Subcutaneous abdominal adipose tissue (tissue), 5 donors: ENCODE results near the gene CCNF.
A peak's percentile ranks its signal among the peaks of the same experiment; 100 is the strongest.

ENCODE experiments used
- H3K27ac ChIP-seq: one replicate; pipeline ENCODE4 v1.7.0; 2013; ENCODE audit warnings: low read depth, mild to moderate bottlenecking, inconsistent platforms, low read length, moderate library complexity
- H3K27me3 ChIP-seq, 5 donors: one replicate each; pipeline ENCODE4 v1.7.0; 2013; ENCODE audit warnings: low read length in 5 of 5, inconsistent platforms in 1 of 5; ENCODE audit not compliant: control insufficient read depth in 5 of 5, insufficient read depth in 4 of 5
- H3K36me3 ChIP-seq, 5 donors: one replicate each; pipeline ENCODE4 v1.7.0; 2013; ENCODE audit warnings: low read length in 5 of 5; ENCODE audit not compliant: control insufficient read depth in 5 of 5, insufficient read depth in 5 of 5
- H3K4me1 ChIP-seq, 5 donors: one replicate each; pipeline ENCODE4 v1.7.0; 2013; ENCODE audit warnings: low read length in 5 of 5, mild to moderate bottlenecking in 3 of 5, moderate library complexity in 1 of 5; ENCODE audit not compliant: control insufficient read depth in 5 of 5, insufficient read depth in 5 of 5
- H3K4me3 ChIP-seq, 5 donors: one replicate each; pipeline ENCODE4 v1.7.0; 2013; ENCODE audit warnings: low read length in 5 of 5, low read depth in 1 of 5
- H3K9ac ChIP-seq, 5 donors: one replicate each; pipeline ENCODE4 v1.7.0; 2013; ENCODE audit warnings: low read length in 5 of 5, mild to moderate bottlenecking in 4 of 5, moderate library complexity in 3 of 5
- H3K9me3 ChIP-seq, 5 donors: one replicate each; pipeline ENCODE4 v1.7.0; 2013; ENCODE audit warnings: low read length in 5 of 5; ENCODE audit not compliant: control insufficient read depth in 5 of 5
- donor health status: healthy.
- donor health status: healthy.
- donor health status: healthy.
- donor health status: healthy.
- donor health status: healthy.

The CCNF gene

DNA sequence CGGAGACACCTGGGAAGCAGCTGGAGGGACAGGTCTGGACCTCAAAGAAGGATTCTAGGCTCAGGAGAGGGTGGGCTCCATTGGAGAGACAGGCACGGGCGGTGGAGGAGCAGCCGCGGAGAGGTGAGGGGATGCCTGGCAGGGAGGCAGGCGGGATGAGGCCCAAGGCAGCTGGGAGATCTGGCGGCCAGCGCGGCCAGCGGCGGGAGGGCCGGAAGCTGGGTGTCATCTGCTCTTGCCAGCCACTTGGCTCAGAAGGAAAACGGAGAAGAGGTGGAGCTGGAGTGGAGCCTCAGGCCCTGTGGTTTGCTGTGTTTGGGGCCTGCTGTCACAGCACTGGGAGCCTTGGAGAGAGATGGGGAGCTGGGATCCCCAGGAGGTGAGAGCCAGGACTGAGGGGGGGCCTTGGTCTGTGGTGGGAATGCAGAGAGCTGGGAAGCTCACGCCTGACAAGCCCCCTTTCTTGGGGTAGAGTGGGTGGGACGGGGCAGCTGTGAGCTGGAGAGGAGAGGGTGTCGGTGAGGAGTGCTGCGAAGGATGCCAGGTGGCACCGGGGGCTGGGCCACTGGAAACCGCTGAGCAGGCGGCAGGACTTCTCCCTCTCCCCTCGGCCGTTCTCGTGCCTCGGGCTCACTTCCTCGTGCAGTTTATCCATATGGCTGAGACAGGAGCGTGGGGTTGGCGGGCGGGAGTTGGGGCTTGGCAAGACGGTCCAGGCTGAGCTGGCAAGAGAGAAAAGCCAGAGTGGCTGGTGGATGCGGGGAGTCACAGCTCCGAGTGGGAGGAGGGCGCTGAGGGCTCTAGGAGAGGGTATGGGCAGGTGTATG, 53.7 kb downstream of the CCNF start:
- peak overlapping the region in 4 of 5 donors; percentile 25 to 69 (median 45) for H3K9ac ChIP-seq
- H3K27ac ChIP-seq, result peak overlapping the region; percentile 60
- H3K4me1 ChIP-seq, result peaks cover 5 to 59% (median 41%) of the 10 kb centered on the region in 5 donors
- no peaks in the 10 kb centered on the region for H3K9me3 ChIP-seq
- H3K27me3 ChIP-seq, result no peaks in the 10 kb centered on the region
- peak overlapping the region in 4 of 5 donors; percentile 22 to 46 (median 34) for H3K4me3 ChIP-seq
- peaks cover 0 to 3% (median 0%) of the 10 kb centered on the region in 5 donors for H3K36me3 ChIP-seq

DNA sequence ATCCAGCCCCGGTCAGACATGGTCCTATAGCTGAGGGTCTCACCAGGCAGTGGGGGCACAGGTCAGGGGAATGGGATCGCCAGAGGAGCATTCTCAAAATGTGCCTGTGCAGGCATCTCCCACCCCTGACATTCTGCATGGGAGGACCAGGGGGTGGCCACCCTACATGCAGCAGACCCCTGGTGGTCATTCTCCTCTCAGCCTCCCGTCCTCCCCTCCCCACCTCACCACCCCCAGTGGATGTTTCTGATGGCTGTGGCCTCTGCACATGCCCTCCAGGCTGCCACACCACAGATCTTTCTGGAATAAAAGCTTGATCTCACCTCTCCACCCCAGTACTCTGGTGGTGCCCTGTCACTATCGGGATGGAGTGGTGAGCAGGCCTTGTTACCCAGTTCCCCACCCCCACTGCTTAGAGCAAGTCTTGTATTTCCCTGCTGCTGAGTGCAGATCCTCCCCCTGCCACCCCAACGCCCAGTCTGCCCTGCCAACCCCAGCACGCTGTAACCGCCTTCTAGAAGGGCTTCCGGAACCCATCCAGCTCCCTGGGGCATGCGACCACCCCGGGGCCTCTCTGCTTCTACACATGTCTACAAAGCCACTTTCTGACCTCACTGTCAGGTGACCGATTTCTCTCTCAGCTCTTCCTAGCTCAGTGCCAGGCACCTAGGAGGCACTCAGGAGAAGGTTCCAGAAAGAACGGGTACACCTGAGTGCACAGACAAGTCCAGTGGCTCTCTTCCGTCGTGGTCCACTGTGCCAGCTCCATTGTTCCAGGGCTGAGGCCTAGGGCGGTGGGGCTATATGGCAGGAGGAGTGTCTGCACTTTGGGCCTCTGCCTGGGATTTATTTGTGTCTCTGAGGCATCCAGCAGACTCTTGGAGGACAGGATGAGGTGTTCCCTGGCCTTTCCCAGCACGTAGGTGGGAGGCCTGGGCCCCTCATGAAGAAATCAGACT, 55.0 kb downstream of the CCNF start:
- H3K36me3 ChIP-seq, result peaks cover 0 to 3% (median 0%) of the 10 kb centered on the region in 5 donors
- no peaks in the 10 kb centered on the region for H3K9me3 ChIP-seq
- peak overlapping the region in 2 of 5 donors; percentile 13 to 69 for H3K9ac ChIP-seq
- no peak overlapping the region for H3K4me3 ChIP-seq
- no peak overlapping the region for H3K27ac ChIP-seq
- peaks cover 5 to 57% (median 41%) of the 10 kb centered on the region in 5 donors for H3K4me1 ChIP-seq
- no peaks in the 10 kb centered on the region for H3K27me3 ChIP-seq

DNA sequence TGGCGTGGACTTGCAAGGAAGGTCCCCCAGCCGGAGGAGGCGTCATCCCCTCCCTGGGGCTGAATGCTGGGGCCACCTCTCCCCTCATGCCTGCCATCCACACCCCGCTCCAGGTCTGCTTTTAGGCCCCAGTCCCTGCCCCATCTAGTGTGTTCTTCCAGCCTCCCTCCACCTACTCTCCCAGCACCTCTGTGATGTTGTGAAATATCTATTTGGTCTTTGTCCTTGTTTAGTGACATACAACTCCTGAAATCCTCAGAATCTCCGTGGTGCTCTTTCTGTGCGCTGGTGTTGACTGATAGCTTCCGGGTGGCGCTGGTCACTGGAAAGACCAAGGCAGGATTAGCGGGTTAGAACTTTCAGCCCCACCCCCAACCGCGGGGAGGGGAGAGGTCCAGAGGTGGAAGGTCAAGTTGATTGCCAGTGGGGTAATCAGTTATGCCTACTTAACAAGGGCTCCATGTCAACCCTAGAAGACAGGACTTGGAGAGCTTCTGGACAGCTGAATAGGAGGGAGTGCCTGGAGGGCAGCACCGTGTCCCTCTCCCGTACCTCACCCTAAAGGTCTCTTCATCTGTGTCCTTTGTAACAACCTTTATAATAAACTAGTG, 55.8 kb downstream of the CCNF start:
- no peak overlapping the region for H3K27ac ChIP-seq

DNA sequence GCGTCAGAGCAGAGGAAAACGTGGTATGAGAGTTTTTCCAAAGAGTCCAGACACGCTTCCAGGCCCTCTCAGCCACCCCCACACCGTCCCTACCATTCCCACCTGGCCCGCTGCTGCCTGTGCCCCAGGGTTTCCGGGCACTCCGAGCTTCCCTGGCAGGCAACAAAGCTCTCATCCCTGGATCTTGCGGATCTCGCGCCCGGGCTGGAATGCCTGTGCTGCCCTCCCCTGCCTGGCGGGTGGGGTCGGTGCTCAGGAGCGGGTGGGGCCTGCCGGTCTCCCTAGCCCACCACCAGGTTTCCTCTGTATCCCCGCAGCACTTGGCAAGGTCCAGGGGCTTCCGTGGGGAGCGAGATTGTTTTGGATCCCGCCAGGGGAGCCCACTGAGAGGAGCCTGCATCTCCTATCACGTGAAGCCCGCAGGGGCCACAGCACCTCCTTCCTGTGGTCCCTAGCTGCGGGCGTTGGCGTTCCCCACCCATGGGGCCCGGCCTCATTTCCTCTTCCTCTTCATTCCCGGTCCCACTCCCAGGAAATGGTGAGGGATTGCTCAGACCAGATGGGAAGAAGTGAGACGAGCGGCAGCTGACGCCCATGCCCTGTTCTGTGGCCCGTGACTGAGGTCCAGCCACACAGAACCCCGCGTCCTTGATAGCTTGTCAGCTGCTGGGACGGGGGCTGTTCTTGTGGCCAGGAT, 56.7 kb downstream of the CCNF start:
- Histone ChIP-seq H3K4me1 (peaks cover 5 to 57% (median 41%) of the 10 kb centered on the region in 5 donors), H3K27me3 (no peaks in the 10 kb centered on the region), H3K9me3 (no peaks in the 10 kb centered on the region), H3K9ac (peak overlapping the region in 2 of 5 donors; percentile 36 to 37), H3K27ac (no peak overlapping the region), H3K4me3 (no peak overlapping the region), H3K36me3 (peaks cover 0 to 16% (median 7%) of the 10 kb centered on the region in 5 donors)

More for the DNA sequence above, 55.8 kb downstream of the CCNF start:
- no peak overlapping the region for H3K4me3 ChIP-seq
- H3K9me3 ChIP-seq, result no peaks in the 10 kb centered on the region
- H3K9ac ChIP-seq, result peak overlapping the region in 2 of 5 donors; percentile 4 to 27
- H3K4me1 ChIP-seq, result peaks cover 5 to 57% (median 41%) of the 10 kb centered on the region in 5 donors
- no peaks in the 10 kb centered on the region for H3K27me3 ChIP-seq
- H3K36me3 ChIP-seq, result peaks cover 0 to 7% (median under 1%) of the 10 kb centered on the region in 5 donors

DNA sequence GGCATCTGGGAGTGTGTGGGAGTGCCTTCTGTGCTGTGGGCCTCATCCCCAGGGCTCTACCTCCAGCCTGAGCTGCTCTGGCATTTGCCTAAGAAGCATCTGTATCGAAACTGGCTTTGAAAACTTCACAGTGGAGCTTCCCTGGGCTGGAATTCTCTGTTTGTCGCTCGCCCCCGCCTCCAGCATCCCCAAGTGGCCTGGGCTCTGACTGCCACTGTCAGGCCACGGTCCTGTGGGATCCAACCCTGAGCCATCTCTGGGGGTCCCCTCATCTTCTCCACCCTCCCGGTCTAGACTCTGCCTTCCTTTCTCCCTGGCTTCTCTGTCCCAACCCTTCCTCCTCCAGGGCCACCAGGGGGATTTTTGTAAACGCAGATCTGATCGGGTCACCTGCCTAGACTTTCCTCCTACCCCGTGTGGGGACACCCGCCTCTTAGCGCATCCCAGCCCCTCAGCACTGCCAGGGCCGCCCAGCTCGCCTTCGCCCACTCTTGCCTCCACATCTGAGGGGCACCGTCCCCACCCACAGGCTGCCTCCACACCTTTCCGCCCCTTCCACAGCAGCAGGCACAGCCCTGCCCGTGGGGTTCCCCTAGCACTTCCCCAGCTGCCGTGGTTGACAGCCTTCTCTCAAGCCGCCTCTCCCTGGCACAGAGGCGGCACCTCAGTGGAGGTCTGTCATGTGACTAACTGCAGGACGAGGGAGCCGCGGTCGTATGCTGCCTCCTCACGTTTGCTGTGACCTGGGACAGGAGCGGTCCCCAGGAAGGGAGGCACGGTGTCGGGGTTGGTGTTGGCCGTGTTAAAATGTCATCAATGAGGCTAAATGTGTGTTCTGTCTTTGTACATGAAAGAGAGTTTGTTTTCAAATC, 57.6 kb downstream of the CCNF start:
- Histone ChIP-seq H3K27ac (no peak overlapping the region), H3K9ac (peak overlapping the region in 2 of 5 donors; percentile 36 to 37), H3K4me1 (peaks cover 5 to 57% (median 41%) of the 10 kb centered on the region in 5 donors), H3K4me3 (no peak overlapping the region), H3K27me3 (no peaks in the 10 kb centered on the region), H3K36me3 (peaks cover 0 to 16% (median 7%) of the 10 kb centered on the region in 5 donors), H3K9me3 (no peaks in the 10 kb centered on the region)

DNA sequence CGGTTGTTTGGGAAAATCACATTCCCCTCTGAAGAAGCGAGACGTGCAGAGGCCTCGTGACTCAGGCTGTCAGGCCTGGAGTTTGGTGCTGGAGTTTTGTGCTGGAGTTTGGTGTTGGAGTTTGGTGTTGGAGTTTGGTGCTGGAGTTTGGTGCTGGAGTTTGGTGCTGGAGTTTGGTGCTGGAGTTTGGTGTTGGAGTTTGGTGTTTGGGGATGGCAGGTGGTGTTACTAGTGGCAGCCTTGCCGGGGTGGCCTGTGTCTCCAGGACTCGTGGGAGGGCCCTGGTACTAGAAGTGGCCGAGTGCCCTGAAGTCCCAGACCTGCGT, 58.2 kb downstream of the CCNF start:
- H3K36me3 ChIP-seq, result peaks cover 0 to 16% (median 8%) of the 10 kb centered on the region in 5 donors

DNA sequence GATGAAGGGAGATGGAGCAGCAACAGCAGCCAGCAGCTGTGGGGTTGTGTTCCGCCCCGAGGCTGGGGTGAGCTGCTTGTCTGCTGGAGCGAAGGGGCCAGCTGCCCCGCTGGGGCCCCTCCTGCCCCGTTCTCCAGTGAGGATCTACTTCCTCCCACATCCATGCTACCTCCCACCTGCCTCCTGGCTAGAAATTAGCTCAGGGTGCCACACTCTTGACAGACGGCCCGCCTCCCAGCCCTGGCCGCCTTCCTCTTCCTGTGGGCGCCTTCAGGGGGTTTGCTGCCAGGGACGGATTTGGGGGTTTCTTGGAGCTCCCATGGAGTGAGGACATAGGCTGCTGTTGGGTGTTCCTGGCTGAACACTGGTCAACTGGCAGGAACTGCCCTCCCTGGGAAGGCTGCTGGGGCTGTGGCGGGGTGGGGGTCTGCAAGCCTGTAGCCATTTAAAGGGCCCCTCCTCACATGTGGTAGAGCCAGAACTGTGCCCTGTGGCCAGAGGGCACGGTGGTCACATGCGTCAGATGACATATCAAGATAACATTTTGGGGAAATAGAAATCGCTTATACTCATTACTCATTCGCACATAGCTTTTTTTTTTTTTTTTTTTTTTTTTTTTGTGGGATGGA, 58.8 kb downstream of the CCNF start:
- H3K4me1 ChIP-seq, result peaks cover 3 to 47% (median 33%) of the 10 kb centered on the region in 5 donors
- H3K27me3 ChIP-seq, result no peaks in the 10 kb centered on the region
- H3K9me3 ChIP-seq, result no peaks in the 10 kb centered on the region
- peaks cover 0 to 16% (median 8%) of the 10 kb centered on the region in 5 donors for H3K36me3 ChIP-seq
- H3K27ac ChIP-seq, result no peak overlapping the region
- peak overlapping the region in 2 of 5 donors; percentile 25 to 31 for H3K9ac ChIP-seq
- no peak overlapping the region for H3K4me3 ChIP-seq

More for the DNA sequence above, 58.2 kb downstream of the CCNF start:
- Histone ChIP-seq H3K9me3 (no peaks in the 10 kb centered on the region), H3K4me3 (no peak overlapping the region), H3K27ac (no peak overlapping the region), H3K9ac (no peak overlapping the region), H3K4me1 (peaks cover 5 to 52% (median 39%) of the 10 kb centered on the region in 5 donors), H3K27me3 (no peaks in the 10 kb centered on the region)

DNA sequence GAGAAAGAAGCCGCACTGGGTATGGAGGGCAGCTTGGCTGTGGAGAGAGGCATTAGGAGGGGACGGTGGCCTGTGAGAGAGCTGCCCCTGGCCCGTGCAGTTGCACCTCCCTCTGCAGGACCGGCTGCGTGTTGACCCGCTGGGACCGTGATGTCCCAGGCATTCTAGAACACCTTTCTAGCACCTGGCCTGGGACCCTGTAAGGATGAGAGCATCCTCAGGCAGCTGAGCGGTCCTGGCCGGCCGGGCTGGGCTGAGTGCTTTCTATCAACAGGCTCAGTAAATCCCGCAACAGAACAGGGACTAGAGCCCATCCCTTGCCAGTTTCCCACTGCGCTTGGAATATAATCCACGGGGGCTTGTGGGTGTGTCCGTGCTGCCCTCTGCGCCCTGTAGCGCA, 60.3 kb downstream of the CCNF start:
- Histone ChIP-seq H3K4me3 (no peak overlapping the region), H3K9ac (no peak overlapping the region), H3K27me3 (no peaks in the 10 kb centered on the region), H3K27ac (no peak overlapping the region), H3K9me3 (no peaks in the 10 kb centered on the region), H3K36me3 (peaks cover 0 to 16% (median 8%) of the 10 kb centered on the region in 5 donors), H3K4me1 (peaks cover 0 to 41% (median 24%) of the 10 kb centered on the region in 5 donors)
